ENCODE measurements around the gene PSIP1. TPM values are rescaled to one million over a fixed set of nuclear protein-coding genes. Genes with fewer than 3 reads are reported as not detected.
A peak's percentile ranks its signal among the peaks of the same experiment; 100 is the strongest.

Gene PSIP1
- total RNA-seq, 1 experiment from 2014 or later: 302 TPM

DNA sequence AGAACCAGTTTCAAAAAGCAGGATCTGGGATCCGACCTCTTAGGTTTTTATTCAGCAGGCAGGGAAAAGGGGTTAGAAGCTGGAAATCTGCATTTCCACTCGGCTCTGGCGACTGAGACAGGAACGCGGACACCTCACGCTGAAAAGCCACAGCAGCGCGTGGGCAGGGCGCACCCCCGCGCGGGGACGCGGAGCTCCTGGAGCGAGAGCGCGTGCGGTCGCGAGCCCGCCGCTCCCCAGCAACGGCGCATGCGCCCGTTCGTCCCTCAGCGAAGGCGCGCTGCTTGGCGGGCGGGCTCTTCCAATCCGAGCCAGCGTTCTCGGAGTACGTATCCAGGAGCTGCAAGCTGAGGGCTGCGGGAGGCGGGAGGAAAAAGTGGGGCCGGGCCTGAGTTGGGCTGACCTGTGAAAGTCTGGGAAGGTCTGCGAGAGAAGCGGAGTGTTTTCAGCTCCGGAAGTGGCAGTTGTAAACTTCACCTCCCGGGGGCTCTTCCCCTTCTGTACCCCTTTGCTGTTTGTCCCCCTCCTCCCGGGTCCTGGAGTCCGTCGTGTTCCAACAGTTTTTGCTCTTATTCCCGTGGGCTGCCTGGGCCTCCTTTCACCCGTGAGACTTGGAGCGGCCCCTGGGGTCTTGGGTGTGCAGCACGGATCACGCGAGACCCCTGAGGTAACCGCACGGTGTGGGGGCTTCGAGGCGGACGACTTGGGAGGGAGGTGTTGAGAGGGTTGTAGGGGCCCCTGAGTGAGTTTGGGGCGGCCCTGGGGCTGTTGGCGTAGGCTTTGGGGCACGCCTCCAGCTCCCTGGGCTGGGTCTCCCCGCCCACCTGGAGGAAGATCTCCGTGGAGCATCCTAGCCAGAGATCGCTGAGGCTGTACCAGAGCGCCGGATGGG, 42.1 kb upstream of the PSIP1 start, which contains the start of gene CCDC171 (continued):
- TF ChIP-seq ZSCAN18 (CRISPR knock-in tag; IDR thresholded peaks at IDR 0.05) (no peak), ZBTB43 (CRISPR knock-in tag; IDR thresholded peaks at IDR 0.05) (peak; percentile 72), ZNF396 (CRISPR knock-in tag; IDR thresholded peaks at IDR 0.05; ENCODE audit: borderline replicate concordance) (no peak), FOXJ3 (CRISPR knock-in tag; IDR thresholded peaks at IDR 0.05; ENCODE audit: borderline replicate concordance) (0 out of 2 replicates have a peak, but pooled peaks have one; percentile 30), ZNF232 (CRISPR knock-in tag; IDR thresholded peaks at IDR 0.05) (0 out of 2 replicates have a peak, but pooled peaks have one; percentile 55), GTF2I (CRISPR knock-in tag; conservative IDR thresholded peaks at IDR 0.05) (0 out of 2 replicates have a peak, but pooled peaks have one; percentile 35), ZNF512 (CRISPR knock-in tag; IDR thresholded peaks at IDR 0.05; ENCODE audit: borderline replicate concordance) (no peak), ZNF317 (CRISPR knock-in tag; IDR thresholded peaks at IDR 0.05; ENCODE audit: borderline replicate concordance, low read depth) (no peak), TEAD1 (CRISPR knock-in tag; IDR thresholded peaks at IDR 0.05) (peak; percentile 58; the same call in 1 of the 2 replicates), ZBTB21 (CRISPR knock-in tag; IDR thresholded peaks at IDR 0.05; ENCODE audit: borderline replicate concordance) (0 out of 2 replicates have a peak, but pooled peaks have one; percentile 19), MYBL2 (CRISPR knock-in tag; IDR thresholded peaks at IDR 0.05) (peak; percentile 80), E2F5 (CRISPR knock-in tag; IDR thresholded peaks at IDR 0.05) (peak; percentile 89), ATF6 (CRISPR knock-in tag; IDR thresholded peaks at IDR 0.05) (no peak), ATF1 (CRISPR knock-in tag; IDR thresholded peaks at IDR 0.05) (no peak), EMX1 (CRISPR knock-in tag; IDR thresholded peaks at IDR 0.05) (no peak), NFATC4 (CRISPR knock-in tag; IDR thresholded peaks at IDR 0.05) (no peak), NR3C1 (CRISPR knock-in tag; conservative IDR thresholded peaks at IDR 0.05; ENCODE audit: low read depth) (peak; percentile 59; the same call in 1 of the 2 replicates), JUN (CRISPR knock-in tag; IDR thresholded peaks at IDR 0.05) (no peak), HMGXB4 (CRISPR knock-in tag; IDR thresholded peaks at IDR 0.05) (peak; percentile 13; the same call in 1 of the 2 replicates)
- TF ChIP-seq, protein P1, sequence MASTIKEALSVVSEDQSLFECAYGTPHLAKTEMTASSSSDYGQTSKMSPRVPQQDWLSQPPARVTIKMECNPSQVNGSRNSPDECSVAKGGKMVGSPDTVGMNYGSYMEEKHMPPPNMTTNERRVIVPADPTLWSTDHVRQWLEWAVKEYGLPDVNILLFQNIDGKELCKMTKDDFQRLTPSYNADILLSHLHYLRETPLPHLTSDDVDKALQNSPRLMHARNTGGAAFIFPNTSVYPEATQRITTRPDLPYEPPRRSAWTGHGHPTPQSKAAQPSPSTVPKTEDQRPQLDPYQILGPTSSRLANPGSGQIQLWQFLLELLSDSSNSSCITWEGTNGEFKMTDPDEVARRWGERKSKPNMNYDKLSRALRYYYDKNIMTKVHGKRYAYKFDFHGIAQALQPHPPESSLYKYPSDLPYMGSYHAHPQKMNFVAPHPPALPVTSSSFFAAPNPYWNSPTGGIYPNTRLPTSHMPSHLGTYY (CRISPR knock-in tag; IDR thresholded peaks at IDR 0.05): 0 out of 2 replicates have a peak, but pooled peaks have one; percentile 41
- TF ChIP-seq, protein P2, sequence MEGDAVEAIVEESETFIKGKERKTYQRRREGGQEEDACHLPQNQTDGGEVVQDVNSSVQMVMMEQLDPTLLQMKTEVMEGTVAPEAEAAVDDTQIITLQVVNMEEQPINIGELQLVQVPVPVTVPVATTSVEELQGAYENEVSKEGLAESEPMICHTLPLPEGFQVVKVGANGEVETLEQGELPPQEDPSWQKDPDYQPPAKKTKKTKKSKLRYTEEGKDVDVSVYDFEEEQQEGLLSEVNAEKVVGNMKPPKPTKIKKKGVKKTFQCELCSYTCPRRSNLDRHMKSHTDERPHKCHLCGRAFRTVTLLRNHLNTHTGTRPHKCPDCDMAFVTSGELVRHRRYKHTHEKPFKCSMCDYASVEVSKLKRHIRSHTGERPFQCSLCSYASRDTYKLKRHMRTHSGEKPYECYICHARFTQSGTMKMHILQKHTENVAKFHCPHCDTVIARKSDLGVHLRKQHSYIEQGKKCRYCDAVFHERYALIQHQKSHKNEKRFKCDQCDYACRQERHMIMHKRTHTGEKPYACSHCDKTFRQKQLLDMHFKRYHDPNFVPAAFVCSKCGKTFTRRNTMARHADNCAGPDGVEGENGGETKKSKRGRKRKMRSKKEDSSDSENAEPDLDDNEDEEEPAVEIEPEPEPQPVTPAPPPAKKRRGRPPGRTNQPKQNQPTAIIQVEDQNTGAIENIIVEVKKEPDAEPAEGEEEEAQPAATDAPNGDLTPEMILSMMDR (IDR thresholded peaks at IDR 0.05): no peak
- TF ChIP-seq, protein P3, sequence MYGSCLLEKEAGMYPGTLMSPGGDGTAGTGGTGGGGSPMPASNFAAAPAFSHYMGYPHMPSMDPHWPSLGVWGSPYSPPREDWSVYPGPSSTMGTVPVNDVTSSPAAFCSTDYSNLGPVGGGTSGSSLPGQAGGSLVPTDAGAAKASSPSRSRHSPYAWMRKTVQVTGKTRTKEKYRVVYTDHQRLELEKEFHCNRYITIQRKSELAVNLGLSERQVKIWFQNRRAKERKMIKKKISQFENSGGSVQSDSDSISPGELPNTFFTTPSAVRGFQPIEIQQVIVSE (CRISPR knock-in tag; IDR thresholded peaks at IDR 0.05; ENCODE audit: borderline replicate concordance): no peak

Measured in WTC11 (cell line).